GM11168 (cell line): ENCODE data around the gene SORCS1.

Experiments
- in situ Hi-C: fragments of 300-500 bp; cut with MboI; formaldehyde crosslinking; loops from one replicate; pipeline ENCODE4 v1.12.0; 2022; ENCODE audit warnings: low sequenced_read_pairs; ENCODE audit not compliant: unreplicated experiment

The SORCS1 gene

DNA sequence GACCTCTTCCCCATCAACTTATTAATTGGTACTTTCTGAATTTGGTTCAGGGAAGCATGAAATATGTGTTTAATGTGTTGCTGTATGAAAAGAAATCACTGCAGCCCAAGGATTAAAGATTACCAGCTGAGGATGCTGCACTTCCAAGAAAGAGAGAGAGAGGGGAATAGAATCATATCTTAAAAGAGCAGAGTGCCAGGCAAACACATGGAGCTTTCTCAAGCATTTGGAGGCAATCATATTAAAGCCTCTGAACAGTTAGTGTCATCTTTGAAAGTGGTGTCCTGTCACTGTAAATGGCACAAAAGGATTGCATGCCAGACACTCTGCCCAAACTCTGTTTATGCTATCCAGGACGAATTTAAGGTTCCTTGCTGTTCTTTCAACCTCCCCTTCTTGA lies 386.7 kb downstream of the SORCS1 start:
- in situ Hi-C loops: no loop called here

DNA sequence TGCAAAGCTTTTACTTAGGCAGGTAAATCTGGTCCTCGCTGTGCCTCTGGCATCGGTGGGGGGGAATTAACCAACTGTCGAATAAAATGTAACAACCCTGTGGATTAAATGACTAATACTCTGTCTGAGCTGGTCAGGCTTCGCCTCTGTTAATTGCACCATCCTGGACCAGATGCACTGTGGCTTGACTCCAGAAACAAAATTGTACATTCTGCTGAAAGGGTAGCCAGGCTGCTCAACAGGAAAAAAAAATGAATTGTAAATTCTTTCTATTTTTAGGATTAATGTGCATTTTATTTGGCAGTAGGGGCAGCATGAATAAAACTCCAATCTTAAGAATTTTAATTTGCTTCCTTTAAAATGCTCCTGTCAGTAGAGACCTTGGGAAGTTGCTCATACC lies 389.4 kb downstream of the SORCS1 start:
- in situ Hi-C loops: no loop called here

DNA sequence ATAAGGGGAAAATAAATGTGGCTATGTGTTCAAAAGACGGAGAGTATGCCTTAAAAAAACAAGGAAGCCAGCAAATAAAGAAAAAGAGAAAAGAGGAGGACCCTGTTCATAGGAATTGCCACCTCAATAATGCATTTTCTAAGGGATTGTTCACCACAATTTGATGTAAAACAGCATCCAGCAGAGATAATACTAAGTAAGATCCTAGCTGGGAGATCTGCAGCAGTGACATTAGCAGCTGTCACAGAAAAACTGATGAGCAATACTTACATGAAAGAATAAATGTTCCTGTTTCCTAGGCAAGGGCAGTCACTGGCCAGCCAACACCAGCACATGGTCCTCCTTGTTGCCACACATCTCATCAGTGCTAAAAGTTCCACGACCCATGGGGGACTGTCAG lies 391.5 kb downstream of the SORCS1 start:
- in situ Hi-C loops: no loop called here

DNA sequence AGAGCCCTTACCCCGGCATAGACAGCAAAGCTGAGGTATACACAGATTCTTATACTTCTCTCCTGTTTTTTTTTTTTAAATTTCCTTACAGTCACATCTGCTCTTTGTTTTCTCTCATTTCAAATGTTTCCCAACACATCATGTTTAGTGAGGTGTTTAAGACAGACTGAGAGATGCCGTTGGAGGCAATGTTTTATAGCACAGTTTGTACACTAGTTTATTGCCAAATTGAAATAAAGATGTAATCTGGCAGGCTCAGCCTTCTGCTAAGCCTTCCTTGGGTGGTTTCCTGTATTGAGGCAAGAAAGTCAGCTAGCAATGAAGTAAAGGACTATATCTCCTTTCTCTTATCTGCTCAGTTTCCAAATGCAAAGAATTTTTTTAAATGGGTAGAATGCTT lies 393.4 kb downstream of the SORCS1 start:
- in situ Hi-C loops: no loop called here

GRCh38 chr10:106768204-106768603 lies 396.3 kb downstream of the SORCS1 start:
- in situ Hi-C loops: no loop called here

GRCh38 chr10:106765928-106766327 lies 398.6 kb downstream of the SORCS1 start:
- in situ Hi-C loops: no loop called here

DNA sequence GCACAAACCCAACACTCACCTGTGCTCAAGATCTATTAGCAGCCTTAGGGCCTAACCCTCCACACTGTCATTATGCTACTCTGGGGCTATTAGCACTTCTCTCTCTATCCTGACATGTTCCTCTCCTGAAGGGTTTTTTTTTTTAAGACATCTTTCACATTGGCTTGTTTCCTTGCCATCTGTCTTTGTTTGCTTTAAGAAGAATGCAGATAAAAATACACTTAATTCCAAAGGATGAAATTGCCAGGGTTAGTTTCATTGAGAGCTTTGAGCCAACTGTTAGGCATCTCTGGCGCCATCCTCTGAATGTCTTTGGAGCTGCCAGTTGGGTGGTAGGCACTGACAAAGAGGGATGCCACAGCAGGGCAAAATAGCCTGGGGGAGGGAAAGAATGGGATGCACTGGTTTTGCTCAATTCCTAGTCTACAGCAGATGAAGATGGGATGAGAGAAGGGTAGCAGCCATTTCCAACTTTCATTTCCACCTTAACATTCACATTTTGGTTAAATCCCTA lies 399.2 kb downstream of the SORCS1 start:
- in situ Hi-C loops: no loop called here

DNA sequence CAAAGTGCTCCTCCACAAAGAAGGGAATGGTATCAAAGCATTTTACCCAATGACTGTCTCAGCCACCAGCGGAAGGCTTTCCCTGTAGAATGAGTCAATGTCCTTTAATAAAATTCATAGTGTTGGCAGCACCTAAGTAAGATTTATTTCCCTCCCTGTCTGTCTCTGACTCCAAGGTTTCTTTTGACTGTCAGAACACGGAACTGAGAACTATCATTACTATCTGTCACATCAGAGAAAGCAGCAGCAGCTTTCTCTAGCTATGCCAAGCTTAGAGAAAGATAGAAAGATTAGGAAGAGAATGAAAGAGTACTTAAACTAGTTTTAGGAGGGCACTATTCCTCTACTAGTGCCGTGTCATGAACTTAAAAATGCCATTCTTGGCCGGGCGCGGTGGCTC lies 400.1 kb downstream of the SORCS1 start:
- in situ Hi-C loops: no loop called here

DNA sequence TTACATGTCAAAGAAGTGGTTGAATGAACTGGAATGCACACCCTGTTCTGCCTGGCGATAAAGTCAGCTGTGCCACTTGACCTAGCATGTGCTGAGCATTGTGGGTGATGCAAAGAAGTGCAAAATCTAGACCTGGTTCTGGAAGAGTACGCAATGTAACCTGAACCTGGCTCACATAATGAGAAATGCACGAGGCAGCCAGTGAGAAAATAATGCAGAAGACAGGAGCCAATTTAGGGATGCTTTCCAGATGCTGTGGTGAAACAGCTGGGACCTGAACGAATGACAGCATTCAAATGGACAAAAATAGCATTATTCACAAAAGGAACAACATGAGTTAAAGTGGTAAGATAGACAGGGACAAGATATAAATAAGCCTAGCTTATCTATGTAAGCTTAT lies 402.6 kb downstream of the SORCS1 start:
- in situ Hi-C loops: no loop called here

DNA sequence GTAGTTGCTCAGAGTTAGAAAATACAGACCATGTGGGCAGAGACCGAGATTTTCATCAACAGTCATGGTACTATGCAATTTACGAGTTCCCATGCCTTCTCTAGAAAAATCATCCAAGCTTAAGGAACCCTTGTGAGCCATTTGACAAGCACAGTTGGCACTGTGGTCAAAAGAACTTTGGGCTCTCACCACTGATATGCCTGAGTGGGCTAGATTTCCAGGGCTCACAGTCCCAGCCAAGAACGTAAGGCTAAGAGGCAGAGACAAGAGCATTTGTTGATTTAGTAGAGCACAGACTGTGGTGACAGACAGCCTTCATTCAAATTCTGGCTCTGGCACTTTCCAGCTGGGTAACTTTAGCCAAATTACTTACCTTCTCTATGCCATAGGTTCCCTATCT lies 407.0 kb downstream of the SORCS1 start:
- in situ Hi-C loops: no loop called here

- in situ Hi-C loops: no loop called here
Observed at GRCh38 chr10:106751091-106751490, 413.4 kb downstream of the SORCS1 start.

- in situ Hi-C loops: no loop called here
Observed at GRCh38 chr10:106746868-106747267, 417.6 kb downstream of the SORCS1 start.

- in situ Hi-C loops: no loop called here
Observed at GRCh38 chr10:106741006-106741530, 423.4 kb downstream of the SORCS1 start.

- in situ Hi-C loops: no loop called here
Observed at GRCh38 chr10:106740071-106740470, 424.4 kb downstream of the SORCS1 start.

DNA sequence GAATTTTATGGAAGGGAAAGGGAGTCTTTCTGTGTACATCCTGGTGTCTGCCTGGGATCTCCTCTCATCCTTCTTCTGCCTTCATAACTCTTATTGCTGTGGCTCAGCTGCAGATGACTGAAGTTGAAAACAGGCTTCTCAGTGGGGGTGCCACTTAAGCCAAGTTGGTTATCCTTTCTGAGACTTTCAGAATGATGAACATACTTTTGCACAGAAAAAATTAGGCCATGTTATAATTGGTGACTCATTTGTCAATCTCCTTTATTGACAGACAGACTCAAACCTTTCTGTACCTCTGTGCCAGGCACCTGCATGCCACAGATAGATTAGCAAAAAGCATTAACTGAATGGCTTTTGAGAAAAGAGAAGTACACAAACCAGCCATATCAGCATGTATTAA lies 430.3 kb downstream of the SORCS1 start:
- in situ Hi-C loops: no loop called here

DNA sequence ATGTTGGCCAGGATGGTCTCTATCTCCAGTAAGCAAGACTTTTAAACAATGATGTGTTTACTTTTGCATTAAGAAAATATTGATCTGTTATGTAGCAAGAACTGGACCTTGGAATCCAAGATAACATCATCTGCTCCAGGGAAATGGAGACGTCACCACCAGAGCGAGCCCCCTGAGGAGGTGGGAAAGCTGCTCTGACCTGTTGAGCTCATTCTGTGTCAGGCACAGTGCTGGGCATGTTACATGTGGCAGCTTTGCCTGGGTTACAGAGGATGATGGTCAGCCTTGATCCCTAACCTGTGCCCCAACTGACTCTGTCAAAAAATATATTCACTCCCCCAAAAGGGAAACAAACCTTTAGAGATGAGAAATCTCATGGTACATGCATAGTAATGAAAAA lies 436.3 kb downstream of the SORCS1 start:
- in situ Hi-C loops: no loop called here

- in situ Hi-C loops: no loop called here
Observed at GRCh38 chr10:106727170-106727569, 437.3 kb downstream of the SORCS1 start.

- in situ Hi-C loops: loop anchor here (25.0 kb wide), 1 partner anchor 265 kb away; no protein-coding TSS in a partner anchor
Observed at GRCh38 chr10:106722524-106722923, 442.0 kb downstream of the SORCS1 start.

GRCh38 chr10:106720683-106721082 lies 443.8 kb downstream of the SORCS1 start:
- in situ Hi-C loops: loop anchor here (25.0 kb wide), 1 partner anchor 267 kb away; no protein-coding TSS in a partner anchor

- in situ Hi-C loops: loop anchor here (25.0 kb wide), 1 partner anchor 271 kb away; no protein-coding TSS in a partner anchor
Observed at GRCh38 chr10:106716381-106716780, 448.1 kb downstream of the SORCS1 start.

DNA sequence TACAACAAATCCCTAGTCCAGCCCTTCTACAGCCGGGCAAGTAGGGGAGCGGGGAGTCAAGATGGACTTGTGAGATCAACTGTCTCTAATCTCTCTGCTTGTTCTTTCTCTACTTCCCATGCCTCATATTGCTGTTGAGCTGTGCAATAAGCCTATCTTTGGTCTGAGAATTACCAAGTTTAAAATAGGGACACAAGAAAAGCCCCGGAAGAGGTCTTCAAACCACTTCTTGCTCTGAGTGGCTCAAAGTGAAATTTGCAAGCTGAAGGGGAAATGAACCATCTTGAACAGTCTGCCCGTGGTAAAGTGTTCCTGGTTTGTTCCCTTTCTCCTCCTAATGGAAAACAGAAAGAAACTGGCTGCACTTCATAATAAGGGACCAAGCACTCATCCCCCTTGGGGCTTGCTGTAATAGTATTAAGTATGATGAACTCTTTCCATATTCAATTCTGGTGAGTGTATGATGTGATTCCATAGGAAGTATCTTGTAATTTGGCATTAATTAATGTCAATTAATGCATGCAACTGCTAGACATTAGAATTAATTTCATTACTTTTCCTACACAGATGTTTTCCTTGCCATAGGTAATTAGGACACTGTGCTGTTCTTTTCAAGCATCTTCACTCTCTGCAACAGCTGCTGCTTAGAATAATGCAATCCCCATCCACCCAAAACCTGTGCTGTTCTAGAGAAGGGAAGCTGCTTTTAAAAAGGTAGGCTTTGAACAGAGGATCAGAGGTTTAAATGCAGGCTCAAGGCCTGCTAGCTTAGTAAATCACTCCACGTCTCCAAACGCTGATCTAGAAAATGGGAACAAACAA lies 449.6 kb downstream of the SORCS1 start:
- in situ Hi-C loops: loop anchor here (25.0 kb wide), 1 partner anchor 272 kb away; no protein-coding TSS in a partner anchor
